HG02884 (cell line): ENCODE results near the gene TEC.
"Not testable (repeated sequence)": the region's sequence is repeated elsewhere in the genome, so short reads cannot be mapped to it uniquely, and the experiment has no call there.

Experiments
- ATAC-seq: cut with Tn5 transposase; IDR thresholded peaks from one replicate; pipeline ENCODE4 v1.9.1; 2021; ENCODE audit warnings: mild to moderate bottlenecking, moderate library complexity; ENCODE audit not compliant: unreplicated experiment

TEC gene

DNA sequence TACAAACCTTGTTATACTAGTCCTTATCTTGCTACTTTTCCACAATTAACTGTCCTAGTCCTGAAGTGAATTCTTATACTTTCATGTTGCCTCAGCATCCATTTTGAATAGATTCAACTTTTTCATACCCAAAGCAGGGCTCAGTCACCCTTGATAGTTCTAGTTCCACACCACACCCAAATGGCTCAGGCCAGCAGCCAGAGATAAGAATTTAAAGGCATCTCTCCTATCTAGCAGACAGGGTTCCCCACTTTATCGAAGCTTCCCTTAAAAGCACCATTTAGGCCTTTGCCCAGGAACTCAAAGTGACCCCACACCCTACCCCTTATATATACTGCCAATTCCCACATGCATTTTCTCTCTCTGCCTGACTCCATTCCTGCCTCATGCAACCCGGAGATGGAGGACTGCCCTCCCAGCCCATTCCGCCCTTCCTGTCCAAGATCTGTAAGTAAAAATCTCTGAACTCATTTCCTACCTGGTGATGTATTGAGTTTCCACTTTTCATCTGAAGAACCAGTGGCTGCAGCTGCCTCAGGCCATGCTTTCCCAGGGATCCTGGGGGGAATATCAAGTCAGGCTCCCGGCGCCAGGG is 71.9 kb downstream of the TEC start:
- ATAC-seq = no peak

- peak; percentile 60 for ATAC-seq
Measured at GRCh38 chr4:48196758-48197504, 72.7 kb downstream of the TEC start.

- ATAC-seq = no peak
Measured at GRCh38 chr4:48195853-48196252, 73.8 kb downstream of the TEC start.

DNA sequence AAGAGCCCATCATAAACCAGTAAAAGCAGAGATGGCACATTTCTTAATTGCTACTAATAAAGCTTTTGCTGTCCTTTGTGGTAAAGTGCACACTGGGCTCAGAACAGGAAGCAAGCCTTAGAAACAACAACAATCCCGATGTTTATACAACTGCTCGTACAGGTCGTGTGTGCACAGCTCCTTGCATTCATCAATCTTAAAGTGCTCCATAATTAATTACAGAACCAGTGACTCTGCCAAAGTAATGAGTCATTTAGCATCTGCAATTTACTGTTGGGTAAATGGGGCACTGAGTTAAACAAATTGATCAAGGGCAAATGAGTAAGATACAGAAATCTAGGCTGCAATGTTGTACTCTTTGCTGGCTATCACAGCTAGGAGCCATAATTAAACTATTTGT is 74.3 kb downstream of the TEC start:
- no peak for ATAC-seq

DNA sequence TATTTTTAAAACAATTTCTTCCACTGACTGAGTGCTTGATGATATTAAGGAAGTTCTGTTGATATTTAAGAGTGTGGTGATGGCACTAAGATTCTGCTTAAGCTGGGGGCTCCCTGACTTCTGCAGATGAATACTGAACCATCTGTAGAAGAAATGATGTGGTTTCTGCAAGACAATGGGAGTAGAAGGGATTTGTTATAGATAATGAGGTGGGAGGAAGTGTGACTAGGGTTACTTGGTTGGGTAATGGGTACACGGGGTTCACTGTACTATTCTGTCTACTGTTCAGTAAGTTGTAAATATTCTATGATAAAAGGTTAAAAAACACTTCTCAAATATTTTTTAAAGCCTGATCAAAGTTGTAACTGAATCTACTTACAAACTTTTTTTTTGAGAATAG is 74.7 kb downstream of the TEC start:
- no peak for ATAC-seq

DNA sequence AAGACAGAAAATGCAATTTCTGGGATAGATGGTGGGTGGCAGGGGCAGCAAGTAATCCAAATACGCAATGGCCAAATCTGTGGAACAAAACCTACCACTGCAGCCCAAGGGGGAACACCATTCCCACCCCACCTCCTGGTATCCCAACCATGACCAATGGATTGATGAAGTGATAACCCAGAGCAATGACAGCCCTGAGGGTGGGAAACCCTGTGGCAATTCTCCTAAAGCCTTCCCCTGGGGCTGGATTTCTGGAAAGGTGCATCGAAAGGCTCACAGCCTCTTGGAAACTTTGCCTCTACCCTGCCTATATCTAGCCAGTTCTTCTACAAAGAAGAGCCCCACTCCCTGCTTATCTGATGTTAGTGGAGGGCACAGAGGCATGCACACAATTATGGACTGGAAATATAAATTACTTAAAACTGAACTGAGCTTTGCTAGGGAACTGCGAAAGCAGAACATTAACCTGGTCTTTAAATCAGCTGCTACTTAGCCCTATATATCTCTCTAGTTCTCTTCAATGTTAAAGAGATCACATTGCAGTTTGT is 75.6 kb downstream of the TEC start:
- ATAC-seq = no peak

DNA sequence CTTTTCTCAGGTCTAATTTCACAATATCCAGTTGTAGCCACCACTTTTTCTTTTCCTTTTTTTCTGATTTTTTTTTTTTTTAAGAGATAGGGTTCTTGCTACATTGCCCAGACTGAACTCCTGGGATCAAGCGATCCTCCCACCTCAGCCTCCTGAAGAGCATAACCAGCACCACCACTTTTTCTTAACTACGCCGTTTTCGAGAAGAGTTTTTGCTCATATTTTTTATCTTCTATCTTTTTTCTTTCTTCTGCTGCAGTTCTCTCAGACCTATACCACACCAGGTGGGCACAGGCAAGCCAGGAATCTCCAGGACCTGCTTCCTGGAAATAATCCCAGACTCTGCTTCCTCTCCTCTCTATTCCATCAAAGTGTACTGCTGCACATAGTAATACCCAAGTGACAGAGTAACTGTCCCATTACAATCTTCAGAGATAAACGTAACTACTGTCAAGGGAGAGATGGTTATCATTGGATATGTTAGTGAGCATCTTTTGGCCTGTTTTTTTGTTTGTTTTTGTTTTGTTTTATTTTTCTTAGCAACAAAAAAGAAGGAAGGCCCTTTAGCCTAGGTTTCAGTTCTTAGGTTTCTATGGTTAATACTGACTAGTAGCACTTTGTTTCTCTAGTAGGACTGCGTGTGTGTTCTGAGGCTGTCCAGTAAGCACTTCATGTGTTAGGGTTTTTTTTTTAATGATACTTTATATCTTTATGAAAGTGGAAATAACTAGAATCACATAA is 76.4 kb downstream of the TEC start:
- ATAC-seq = no peak

GRCh38 chr4:48191758-48192157 is 77.9 kb downstream of the TEC start:
- no peak for ATAC-seq

DNA sequence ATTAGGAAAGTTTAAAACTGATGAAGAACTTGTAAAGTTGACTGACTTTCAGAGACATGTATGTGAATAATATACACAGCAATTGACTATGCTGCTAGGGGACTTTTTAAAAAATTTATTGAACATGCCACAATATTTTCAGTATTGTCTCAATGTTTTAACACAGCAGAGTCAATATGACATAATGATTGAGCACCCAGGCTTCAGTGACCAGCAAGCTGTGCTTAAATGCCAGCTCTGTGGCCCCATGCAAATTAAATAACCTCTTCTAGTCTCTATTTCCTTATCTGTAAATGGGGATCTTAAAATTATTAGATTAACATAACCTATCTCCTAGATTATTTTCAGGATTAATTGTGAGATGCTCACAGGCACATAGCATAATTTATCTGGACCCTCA is 78.8 kb downstream of the TEC start:
- peak; percentile 32 for ATAC-seq

GRCh38 chr4:48189731-48190130 is 79.9 kb downstream of the TEC start:
- ATAC-seq = no peak

DNA sequence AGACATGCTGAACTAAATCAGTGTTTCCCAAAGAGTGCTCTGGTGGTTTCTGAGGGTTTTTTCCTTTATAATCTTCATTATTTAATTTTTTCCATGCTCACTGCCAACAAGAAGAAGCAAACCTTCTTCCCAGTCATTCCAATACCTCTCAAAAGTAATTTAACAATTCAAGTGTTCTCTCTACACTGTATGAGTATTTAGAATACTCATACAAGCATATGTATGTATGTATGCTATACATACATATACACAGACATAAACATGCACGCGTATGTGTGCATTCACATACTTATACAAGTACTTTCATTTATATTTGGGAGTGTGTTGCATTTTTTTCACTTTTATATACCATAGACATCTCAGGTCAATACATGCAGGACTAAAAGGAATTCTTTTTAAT is 81.2 kb downstream of the TEC start:
- no peak for ATAC-seq

DNA sequence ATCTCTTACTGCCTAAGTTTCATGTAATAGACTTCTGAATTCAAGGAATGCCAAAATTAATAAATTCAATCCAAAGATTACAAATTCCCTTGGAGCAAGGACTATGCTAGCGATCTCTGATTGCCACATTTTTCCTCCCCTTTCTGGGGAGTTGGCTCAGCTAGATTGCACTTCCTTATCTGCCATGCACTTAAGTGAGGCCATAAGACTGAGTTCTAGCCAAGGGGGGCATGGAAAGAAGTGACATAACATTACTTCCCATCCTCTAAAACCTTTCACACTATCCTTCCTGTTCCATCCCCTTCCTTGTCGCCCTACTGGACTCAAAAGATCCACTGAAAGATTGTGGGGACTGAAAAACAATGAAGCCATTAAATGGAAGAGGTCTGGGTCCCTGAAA is 81.8 kb downstream of the TEC start:
- ATAC-seq = no peak

- not testable (repeated sequence) for ATAC-seq
Measured at GRCh38 chr4:48187066-48187465, 82.6 kb downstream of the TEC start.

DNA sequence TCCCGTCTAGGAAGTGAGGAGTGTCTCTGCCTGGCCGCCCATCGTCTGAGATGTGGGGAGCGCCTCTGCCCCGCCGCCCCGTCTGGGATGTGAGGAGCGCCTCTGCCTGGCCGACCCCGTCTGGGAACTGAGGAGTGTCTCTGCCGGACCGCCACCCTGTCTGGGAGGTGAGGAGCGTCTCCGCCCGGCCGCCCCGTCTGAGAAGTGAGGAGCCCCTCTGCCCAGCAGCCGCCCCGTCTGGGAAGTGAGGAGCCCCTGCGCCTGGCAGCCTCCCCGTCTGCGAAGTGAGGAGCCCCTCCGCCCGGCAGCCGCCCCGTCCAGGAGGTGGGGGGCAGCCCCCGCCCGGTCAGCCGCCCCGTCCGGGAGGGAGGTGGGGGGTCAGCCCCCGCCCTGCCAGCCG is 83.2 kb downstream of the TEC start:
- ATAC-seq = not testable (repeated sequence)

GRCh38 chr4:48184882-48185281 is 84.8 kb downstream of the TEC start:
- no peak for ATAC-seq

GRCh38 chr4:48180234-48180633 is 89.4 kb downstream of the TEC start:
- no peak for ATAC-seq

GRCh38 chr4:48178931-48179330 is 90.7 kb downstream of the TEC start:
- no peak for ATAC-seq

DNA sequence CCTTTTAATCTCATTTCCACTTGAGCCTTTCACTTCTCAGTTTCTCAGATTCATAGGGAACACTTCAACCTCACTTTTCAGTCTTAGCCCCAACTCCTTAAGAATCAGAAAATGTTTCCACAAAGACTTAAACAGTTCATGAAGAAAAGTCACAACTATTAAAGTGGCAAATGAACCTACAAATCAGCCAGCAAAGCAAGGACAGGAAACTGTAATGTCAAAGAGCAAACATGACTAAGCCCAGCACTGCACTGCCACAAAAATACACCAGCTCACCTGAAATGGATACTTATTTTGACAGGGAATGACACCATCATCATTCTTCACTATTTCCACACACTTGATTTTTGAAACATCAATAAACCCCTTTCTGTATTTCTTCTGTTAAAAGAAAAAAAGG is 93.8 kb downstream of the TEC start:
- no peak for ATAC-seq

DNA sequence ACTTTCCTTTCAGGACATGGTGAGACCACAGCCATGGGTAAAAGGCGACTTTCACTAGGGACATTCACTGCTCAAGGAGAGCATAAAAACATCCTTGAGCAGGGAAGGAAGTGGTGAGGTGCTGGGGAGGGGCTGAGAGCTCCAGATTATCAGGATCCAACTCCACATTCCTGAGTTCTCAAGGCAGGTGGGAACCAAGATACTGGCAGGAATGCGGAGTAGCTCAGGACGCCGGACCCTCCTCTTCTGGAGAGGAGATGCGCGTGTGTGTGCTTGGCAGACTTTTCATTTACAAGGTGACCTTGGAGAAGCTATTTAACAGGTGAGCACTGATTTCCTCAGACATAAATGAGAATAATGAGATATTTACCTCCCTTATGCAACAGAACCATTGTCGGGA is 94.3 kb downstream of the TEC start:
- no peak for ATAC-seq

DNA sequence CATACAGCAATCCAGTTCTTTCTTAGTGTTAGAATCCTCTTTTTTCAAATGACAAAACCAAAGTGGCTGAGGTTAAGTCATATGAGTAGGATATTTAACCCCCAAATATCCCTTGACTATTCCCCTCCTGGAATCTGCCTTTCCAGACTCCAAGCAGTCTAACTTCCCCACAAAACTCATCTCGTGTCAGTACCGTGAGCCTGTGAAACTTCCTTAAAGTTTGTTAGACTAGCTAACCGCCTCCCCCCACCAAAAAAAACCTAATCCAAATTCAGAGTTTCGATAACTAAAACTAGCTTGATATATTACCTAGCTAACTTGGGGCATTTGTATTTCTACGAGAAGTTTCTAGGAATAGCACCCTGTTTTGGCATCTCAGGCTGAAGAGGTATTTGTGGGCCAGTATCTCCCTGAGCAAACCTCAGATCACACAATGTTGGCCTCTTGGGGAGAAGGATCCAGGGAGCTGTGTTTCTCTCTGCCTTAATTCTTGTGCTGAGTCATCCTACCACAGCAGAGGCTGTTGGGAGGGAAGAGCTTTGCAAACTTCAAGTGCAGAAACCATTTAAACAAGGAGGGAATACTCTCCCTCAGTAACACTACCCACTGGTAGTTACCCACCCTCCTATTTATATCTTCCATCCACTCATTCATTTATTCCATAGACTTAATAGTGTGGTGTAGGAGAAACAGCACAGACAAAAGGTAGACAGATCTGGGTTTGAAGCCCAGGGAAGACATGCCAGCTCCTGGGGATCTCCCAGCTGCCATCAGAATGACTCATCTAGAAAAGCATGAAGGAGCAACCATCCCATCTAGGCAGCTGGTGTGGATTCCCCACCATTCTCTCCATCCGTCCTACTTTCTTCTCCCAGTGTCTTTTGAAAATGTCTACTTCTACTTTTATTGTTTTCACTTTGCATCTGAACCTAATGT is 96.3 kb downstream of the TEC start:
- peak; percentile 65 for ATAC-seq

- ATAC-seq = no peak
Measured at GRCh38 chr4:48172651-48173050, 97.0 kb downstream of the TEC start.
